Muscle layer of duodenum (tissue), 2 donors: ENCODE data around the gene NOC2L.
"Not testable (repeated sequence)": the region's sequence is repeated elsewhere in the genome, so short reads cannot be mapped to it uniquely, and the experiment has no call there.

Experiments used
- H3K27ac ChIP-seq: one replicate; pipeline ENCODE4 v1.7.0; 2013; ENCODE audit warnings: mild to moderate bottlenecking, low read length
- H3K27me3 ChIP-seq: one replicate; pipeline ENCODE4 v1.7.0; 2013; ENCODE audit warnings: low read depth, mild to moderate bottlenecking, control low read depth, low read length
- H3K36me3 ChIP-seq, 2 donors: one replicate each; pipeline ENCODE4 v1.7.0; 2013; ENCODE audit warnings: low read length in 2 of 2, control low read depth in 1 of 2, mild to moderate bottlenecking in 1 of 2; ENCODE audit not compliant: insufficient read depth in 2 of 2, control insufficient read depth in 1 of 2
- H3K4me1 ChIP-seq, 2 donors: one replicate each; pipeline ENCODE4 v1.7.0; 2013; ENCODE audit warnings: low read length in 2 of 2, mild to moderate bottlenecking in 2 of 2, control low read depth in 1 of 2, moderate library complexity in 1 of 2; ENCODE audit not compliant: insufficient read depth in 2 of 2, control insufficient read depth in 1 of 2
- H3K4me3 ChIP-seq, 2 donors: one replicate each; pipeline ENCODE4 v1.7.0; 2013; ENCODE audit warnings: low read length in 2 of 2, low read depth in 1 of 2, mild to moderate bottlenecking in 1 of 2
- H3K9me3 ChIP-seq, 2 donors: one replicate each; pipeline ENCODE4 v1.7.0; 2013; ENCODE audit warnings: low read length in 2 of 2, control low read depth in 1 of 2, mild to moderate bottlenecking in 1 of 2; ENCODE audit not compliant: control insufficient read depth in 1 of 2
- donor health status: healthy.

NOC2L gene

GRCh38 chr1:952603-953002 lies 6.5 kb downstream of the NOC2L start:
- H3K36me3 ChIP-seq = peaks cover 41 to 96% of the 10 kb centered on the region in 2 donors
- H3K27ac ChIP-seq = no peak overlapping the region
- peaks cover 2 to 9% of the 10 kb centered on the region in 2 donors for H3K4me1 ChIP-seq
- no peak overlapping the region for H3K4me3 ChIP-seq
- no peaks in the 10 kb centered on the region for H3K27me3 ChIP-seq
- no peaks in the 10 kb centered on the region for H3K9me3 ChIP-seq

- Histone ChIP-seq H3K27ac (no peak overlapping the region), H3K4me3 (no peak overlapping the region), H3K9me3 (no peaks in the 10 kb centered on the region), H3K36me3 (peaks cover 41 to 100% of the 10 kb centered on the region in 2 donors), H3K4me1 (peaks cover 0 to 5% of the 10 kb centered on the region in 2 donors), H3K27me3 (no peaks in the 10 kb centered on the region)
Observed at GRCh38 chr1:952201-952600, 6.9 kb downstream of the NOC2L start.

- no peaks in the 10 kb centered on the region for H3K27me3 ChIP-seq
- no peaks in the 10 kb centered on the region for H3K4me1 ChIP-seq
- H3K4me3 ChIP-seq = no peak overlapping the region
- H3K27ac ChIP-seq = no peak overlapping the region
- no peaks in the 10 kb centered on the region for H3K9me3 ChIP-seq
- H3K36me3 ChIP-seq = peaks cover 35 to 98% of the 10 kb centered on the region in 2 donors
Observed at GRCh38 chr1:951364-951763, 7.7 kb downstream of the NOC2L start.

DNA sequence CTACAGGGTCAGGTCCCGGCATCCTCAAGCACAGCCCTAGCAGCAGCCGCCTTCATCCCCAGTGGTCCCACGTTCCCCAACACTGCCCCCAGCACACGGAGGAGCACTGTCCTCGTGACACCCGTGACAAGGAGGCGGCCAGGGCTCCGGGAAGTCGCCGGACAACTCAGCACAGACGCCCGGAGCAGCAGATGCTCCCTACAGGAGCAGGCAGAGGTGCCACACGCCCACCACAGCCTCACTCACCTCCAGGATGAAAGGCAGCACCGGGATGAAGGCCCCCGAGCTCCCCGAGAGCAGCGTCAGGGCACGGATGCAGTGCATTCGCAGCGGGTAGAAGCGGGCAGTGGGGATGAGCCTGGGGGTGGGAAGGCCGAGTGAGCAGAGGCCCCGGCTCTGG lies 8.2 kb downstream of the NOC2L start:
- no peak overlapping the region for H3K27ac ChIP-seq
- no peaks in the 10 kb centered on the region for H3K27me3 ChIP-seq
- H3K36me3 ChIP-seq = peaks cover 35 to 97% of the 10 kb centered on the region in 2 donors
- no peaks in the 10 kb centered on the region for H3K9me3 ChIP-seq
- no peaks in the 10 kb centered on the region for H3K4me1 ChIP-seq
- H3K4me3 ChIP-seq = no peak overlapping the region

GRCh38 chr1:950268-950667 lies 8.8 kb downstream of the NOC2L start:
- Histone ChIP-seq H3K4me3 (no peak overlapping the region), H3K9me3 (no peaks in the 10 kb centered on the region), H3K36me3 (peaks cover 31 to 97% of the 10 kb centered on the region in 2 donors), H3K4me1 (no peaks in the 10 kb centered on the region), H3K27me3 (no peaks in the 10 kb centered on the region), H3K27ac (no peak overlapping the region)

DNA sequence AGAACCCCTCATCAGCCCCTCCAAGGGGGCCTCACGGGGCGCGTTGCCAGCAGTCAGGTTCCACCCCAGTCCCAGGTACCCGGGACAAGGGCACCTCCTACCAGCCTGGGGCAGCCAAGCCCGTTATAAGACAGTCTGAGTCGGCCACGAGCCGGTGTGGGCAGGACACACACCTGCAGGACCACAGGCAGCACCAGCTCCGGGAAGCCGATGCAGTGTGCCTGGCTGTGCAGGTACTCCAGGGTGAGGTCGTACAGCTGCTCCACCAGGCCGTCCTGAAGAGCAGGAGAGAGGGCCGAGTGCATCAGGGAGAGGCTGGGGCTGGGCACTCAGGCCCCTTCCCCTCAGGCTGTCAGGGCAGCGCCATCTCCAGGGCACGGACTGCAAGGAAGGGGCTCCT lies 11.1 kb downstream of the NOC2L start:
- Histone ChIP-seq H3K4me3 (no peak overlapping the region), H3K4me1 (peaks cover 0 to 7% of the 10 kb centered on the region in 2 donors), H3K9me3 (no peaks in the 10 kb centered on the region), H3K27me3 (peaks cover 2% of the 10 kb centered on the region), H3K27ac (no peak overlapping the region), H3K36me3 (peaks cover 20 to 79% of the 10 kb centered on the region in 2 donors)

GRCh38 chr1:946811-947210 lies 12.2 kb downstream of the NOC2L start:
- H3K27ac ChIP-seq, H3K27me3 ChIP-seq, H3K9me3 ChIP-seq, H3K4me3 ChIP-seq: not testable (repeated sequence)
- Histone ChIP-seq H3K36me3 (peaks cover 20 to 67% of the 10 kb centered on the region in 2 donors), H3K4me1 (peaks cover 0 to 19% of the 10 kb centered on the region in 2 donors)

- H3K36me3 ChIP-seq = peaks cover 15 to 58% of the 10 kb centered on the region in 2 donors
- H3K27me3 ChIP-seq = peaks cover 9% of the 10 kb centered on the region
- no peaks in the 10 kb centered on the region for H3K9me3 ChIP-seq
- peaks cover 0 to 28% of the 10 kb centered on the region in 2 donors for H3K4me1 ChIP-seq
- no peak overlapping the region for H3K27ac ChIP-seq
- no peak overlapping the region for H3K4me3 ChIP-seq
Observed at GRCh38 chr1:945688-946556, 13.1 kb downstream of the NOC2L start.

DNA sequence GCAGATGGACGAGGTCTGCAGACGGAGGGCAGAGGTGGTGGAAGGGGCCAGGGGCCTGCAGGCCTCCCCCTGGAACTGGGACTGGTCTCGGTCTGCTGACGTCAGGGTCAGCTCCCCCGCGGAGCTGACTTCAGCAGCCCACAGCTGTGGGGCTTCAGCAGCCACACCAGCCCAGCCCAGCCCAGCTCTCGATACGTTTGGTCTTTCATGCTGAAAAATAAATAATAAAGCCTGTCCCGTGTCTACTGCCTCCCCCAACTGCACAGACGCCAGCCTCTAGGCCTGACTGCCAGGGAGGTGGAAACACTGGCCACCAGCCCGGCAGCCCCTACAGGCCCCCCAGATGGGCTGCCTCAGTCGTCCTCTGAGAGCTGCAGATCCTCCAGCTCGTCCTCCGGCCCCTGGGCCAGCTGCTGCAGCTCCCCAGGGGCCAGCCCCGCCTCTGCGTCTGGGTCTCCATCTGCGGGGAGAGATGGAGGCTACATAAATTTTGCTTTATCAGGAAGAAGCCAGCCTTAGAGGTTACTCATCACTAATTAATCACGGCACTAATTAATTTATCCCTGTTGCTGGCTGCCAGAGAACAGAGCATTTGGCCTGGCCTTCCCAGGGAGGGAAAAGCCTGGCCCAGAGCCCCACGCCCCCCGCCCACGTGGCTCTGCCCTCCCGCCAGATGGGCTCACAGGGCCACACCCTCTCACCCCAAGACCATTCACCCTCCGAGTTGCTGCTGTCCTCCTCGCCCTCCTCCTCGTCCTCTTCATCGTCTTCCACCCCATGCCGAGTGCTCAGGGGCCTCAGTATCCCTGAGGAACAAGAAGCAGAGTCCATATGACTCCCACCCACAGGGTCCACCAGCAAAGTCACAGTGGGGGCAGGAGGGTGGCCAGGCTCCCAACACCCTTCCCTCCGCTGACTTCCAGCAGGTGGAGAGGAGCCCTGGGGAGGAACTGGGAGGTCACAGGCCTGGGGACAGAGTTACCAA lies 14.4 kb downstream of the NOC2L start:
- Histone ChIP-seq H3K27me3 (peaks cover 15% of the 10 kb centered on the region), H3K27ac (no peak overlapping the region), H3K4me1 (peaks cover 0 to 39% of the 10 kb centered on the region in 2 donors), H3K4me3 (no peak overlapping the region), H3K9me3 (no peaks in the 10 kb centered on the region), H3K36me3 (peaks cover 6 to 45% of the 10 kb centered on the region in 2 donors)

DNA sequence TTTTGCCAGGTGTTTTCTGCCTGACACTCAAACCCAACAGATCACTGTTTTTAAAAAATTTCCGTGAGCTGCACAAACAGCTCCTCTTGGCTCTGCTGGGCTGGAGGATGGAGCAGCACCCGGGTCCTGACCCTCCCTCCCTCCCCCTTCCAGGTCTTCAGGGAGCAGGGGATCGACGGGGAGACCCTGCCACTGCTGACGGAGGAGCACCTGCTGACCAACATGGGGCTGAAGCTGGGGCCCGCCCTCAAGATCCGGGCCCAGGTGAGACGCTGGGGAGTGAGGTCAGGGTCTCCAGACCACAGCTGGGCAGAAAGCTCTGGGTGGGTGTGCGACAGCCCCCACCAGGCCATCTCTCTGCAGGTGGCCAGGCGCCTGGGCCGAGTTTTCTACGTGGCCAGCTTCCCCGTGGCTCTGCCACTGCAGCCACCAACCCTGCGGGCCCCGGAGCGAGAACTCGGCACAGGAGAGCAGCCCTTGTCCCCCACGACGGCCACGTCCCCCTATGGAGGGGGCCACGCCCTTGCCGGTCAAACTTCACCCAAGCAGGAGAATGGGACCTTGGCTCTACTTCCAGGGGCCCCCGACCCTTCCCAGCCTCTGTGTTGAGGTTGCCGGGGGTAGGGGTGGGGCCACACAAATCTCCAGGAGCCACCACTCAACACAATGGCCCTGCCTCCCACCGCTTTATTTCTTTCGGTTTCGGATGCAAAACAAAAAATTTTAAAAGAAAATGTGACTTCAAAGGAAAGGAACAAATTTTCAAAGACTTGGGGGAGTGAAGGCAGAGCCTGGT lies 15.3 kb downstream of the NOC2L start:
- H3K9me3 ChIP-seq = no peaks in the 10 kb centered on the region
- peaks cover 15% of the 10 kb centered on the region for H3K27me3 ChIP-seq
- H3K27ac ChIP-seq = no peak overlapping the region
- no peak overlapping the region for H3K4me3 ChIP-seq
- H3K36me3 ChIP-seq = peaks cover 6 to 36% of the 10 kb centered on the region in 2 donors
- H3K4me1 ChIP-seq = peaks cover 0 to 48% of the 10 kb centered on the region in 2 donors
